Loucy (cell line): ENCODE measurements around the gene TM9SF4.

ENCODE experiments used
- CTCF ChIP-seq: fragments of 200-600 bp; sonication (generic); conservative IDR thresholded peaks from 2 replicates; pipeline ENCODE4 v1.5.1; 2014; ENCODE audit warnings: mild to moderate bottlenecking, antibody characterized with exemption, low read length
- EZH2phosphoT487 ChIP-seq: fragments of 200-600 bp; IDR thresholded peaks from 2 replicates; pipeline ENCODE4 v1.6.1; 2018; ENCODE audit warnings: antibody characterized with exemption, mild to moderate bottlenecking, moderate library complexity, borderline replicate concordance

- TF ChIP-seq CTCF: no peak
- TF ChIP-seq EZH2phosphoT487: no peak
These were observed 44.8 kb upstream of the TM9SF4 start for GRCh38 chr20:32064667-32065066.
